GM06990 (cell line): ENCODE measurements around the gene MFAP5.

ENCODE experiments used
- DNase-seq: peaks from one replicate; pipeline ENCODE4 v3.0.0-alpha.2; 2011; ENCODE audit not compliant: insufficient read length; ENCODE audit errors: extremely low read depth
- H3K27me3 ChIP-seq: replicated peaks from 2 replicates; pipeline ENCODE4 v1.6.0; 2011; ENCODE audit warnings: low read length; ENCODE audit not compliant: control insufficient read depth, insufficient read depth
- H3K36me3 ChIP-seq: 2 replicates; pipeline ENCODE4 v1.5.1; 2011; ENCODE audit warnings: low read length; ENCODE audit not compliant: control insufficient read depth, insufficient read depth
- H3K4me3 ChIP-seq: replicated peaks from 2 replicates; pipeline ENCODE4 v1.5.1; 2011; ENCODE audit warnings: low read depth, mild to moderate bottlenecking, control low read depth, low read length
- TF ChIP-seq, protein P1 (sequence below): IDR thresholded peaks from 2 replicates; pipeline ENCODE4 v1.5.1; 2011; ENCODE audit warnings: low read length, control low read depth, mild to moderate bottlenecking, inconsistent platforms; ENCODE audit not compliant: insufficient read depth, poor library complexity, severe bottlenecking

Gene MFAP5

GRCh38 chr12:8605057-8605456 is 57.6 kb downstream of the MFAP5 start:
- Histone ChIP-seq H3K4me3 (no peak overlapping the region), H3K36me3 (peaks cover 18% of the 10 kb centered on the region), H3K27me3 (no peaks in the 10 kb centered on the region)
- DNase-seq: no peak
- TF ChIP-seq, protein P1, sequence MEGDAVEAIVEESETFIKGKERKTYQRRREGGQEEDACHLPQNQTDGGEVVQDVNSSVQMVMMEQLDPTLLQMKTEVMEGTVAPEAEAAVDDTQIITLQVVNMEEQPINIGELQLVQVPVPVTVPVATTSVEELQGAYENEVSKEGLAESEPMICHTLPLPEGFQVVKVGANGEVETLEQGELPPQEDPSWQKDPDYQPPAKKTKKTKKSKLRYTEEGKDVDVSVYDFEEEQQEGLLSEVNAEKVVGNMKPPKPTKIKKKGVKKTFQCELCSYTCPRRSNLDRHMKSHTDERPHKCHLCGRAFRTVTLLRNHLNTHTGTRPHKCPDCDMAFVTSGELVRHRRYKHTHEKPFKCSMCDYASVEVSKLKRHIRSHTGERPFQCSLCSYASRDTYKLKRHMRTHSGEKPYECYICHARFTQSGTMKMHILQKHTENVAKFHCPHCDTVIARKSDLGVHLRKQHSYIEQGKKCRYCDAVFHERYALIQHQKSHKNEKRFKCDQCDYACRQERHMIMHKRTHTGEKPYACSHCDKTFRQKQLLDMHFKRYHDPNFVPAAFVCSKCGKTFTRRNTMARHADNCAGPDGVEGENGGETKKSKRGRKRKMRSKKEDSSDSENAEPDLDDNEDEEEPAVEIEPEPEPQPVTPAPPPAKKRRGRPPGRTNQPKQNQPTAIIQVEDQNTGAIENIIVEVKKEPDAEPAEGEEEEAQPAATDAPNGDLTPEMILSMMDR: no peak

DNA sequence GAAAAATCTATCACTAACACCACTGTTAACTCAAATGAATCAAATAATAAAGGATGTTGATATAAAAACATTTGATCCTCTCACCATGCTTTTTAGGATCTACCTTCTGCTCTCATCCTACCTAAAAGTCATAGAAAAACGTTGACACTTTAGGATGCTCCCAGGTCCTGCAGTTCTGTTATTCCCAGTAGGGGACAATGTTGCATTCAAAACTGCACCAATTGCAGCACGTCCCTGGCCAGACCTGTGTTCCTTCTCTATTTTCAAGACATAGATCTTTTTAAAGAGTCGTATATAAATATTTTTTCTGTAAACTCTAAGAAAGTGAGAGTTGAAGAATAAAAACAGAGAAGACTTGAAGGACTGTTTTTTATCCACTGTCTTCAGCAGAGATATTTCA is 58.8 kb downstream of the MFAP5 start:
- Histone ChIP-seq H3K4me3 (no peak overlapping the region), H3K27me3 (no peaks in the 10 kb centered on the region), H3K36me3 (peaks cover 18% of the 10 kb centered on the region)
- DNase-seq: no peak
- TF ChIP-seq, protein P1: no peak

DNA sequence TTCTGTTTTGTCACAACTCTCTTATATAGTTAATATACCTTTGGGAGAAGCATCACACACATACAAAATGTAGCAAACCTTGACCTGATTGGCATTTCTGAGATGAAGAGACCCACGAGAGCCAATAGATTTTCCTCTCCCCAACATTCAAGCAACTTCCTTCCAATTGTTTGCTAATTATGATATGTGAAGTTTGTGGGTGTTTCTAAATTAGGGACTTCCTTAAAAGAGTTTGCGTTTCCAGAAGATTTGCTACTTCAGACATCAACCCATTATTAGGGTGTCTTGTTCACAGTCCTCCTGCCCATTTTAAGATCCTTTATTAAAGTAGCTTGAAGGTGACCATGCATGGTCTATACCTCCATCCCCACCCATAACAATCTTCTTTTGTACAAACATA is 59.3 kb downstream of the MFAP5 start:
- no peak for DNase-seq
- Histone ChIP-seq H3K36me3 (peaks cover 18% of the 10 kb centered on the region), H3K4me3 (no peak overlapping the region), H3K27me3 (no peaks in the 10 kb centered on the region)
- TF ChIP-seq, protein P1: no peak

DNA sequence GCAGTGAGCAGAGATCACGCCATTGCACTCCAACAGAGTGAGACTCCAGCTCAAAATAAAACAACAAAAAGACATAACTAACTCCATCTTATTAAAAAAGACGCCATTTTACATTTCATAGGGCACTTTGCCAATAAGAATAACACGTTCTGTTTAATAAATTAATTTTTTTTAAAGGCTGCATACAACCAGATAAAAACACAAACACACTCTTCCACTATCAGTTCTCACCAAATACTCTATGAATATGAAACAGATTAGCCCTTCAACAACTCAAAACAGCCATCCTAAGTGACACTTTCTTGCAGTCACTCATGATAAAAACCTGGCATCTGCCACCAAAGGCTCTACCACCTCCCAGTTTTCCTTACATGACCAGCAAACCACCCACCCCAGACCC is 66.1 kb downstream of the MFAP5 start:
- Histone ChIP-seq H3K4me3 (no peak overlapping the region), H3K27me3 (no peaks in the 10 kb centered on the region), H3K36me3 (no peaks in the 10 kb centered on the region)
- DNase-seq: no peak
- TF ChIP-seq, protein P1: no peak
